ENCODE data around the gene RAD51B.

RAD51B gene

DNA sequence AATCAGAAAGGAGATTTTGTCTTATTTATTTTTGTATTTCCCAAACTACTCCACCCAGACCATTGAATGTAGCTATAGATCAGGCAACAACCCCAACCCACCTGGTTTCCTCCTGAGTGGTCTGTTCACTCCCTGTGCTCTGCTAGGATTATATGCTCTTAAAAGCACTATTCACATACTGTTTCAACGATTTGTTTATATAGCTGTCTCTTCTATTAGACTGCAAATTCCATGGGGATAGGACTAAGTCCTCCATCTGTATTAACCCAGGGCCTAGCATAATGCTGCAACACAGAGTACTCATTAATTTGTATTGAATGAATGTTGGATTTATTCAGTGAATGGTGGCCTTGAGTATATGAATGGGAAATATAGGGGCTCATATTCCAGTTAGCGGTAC lies 307.6 kb downstream of the RAD51B start:
- TF ChIP-seq, protein P1, sequence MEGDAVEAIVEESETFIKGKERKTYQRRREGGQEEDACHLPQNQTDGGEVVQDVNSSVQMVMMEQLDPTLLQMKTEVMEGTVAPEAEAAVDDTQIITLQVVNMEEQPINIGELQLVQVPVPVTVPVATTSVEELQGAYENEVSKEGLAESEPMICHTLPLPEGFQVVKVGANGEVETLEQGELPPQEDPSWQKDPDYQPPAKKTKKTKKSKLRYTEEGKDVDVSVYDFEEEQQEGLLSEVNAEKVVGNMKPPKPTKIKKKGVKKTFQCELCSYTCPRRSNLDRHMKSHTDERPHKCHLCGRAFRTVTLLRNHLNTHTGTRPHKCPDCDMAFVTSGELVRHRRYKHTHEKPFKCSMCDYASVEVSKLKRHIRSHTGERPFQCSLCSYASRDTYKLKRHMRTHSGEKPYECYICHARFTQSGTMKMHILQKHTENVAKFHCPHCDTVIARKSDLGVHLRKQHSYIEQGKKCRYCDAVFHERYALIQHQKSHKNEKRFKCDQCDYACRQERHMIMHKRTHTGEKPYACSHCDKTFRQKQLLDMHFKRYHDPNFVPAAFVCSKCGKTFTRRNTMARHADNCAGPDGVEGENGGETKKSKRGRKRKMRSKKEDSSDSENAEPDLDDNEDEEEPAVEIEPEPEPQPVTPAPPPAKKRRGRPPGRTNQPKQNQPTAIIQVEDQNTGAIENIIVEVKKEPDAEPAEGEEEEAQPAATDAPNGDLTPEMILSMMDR (IDR thresholded peaks at IDR 0.05; ENCODE audit: low read depth, low read length) = no peak
- no peak overlapping the region for H3K4me3 ChIP-seq (ENCODE audit: low read depth, low read length)

DNA sequence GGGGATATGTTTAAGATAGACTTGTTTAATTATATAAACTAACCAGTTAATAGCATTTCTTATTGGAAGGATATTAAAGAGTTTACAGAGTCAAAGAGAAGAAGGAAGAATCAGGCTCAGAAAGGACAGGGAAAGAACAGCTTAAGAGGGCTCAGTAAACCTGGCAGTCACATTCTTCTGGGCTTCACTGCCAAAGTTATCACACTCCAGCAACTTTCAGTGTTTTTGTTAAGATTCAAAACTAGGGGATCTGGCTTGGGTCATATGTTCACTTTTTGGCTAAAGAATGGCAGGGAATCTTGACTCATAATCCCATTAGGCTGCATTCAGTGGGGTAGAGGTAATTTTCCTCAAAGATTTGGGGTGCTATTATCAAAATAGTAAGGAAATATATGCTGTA lies 312.3 kb downstream of the RAD51B start:
- no peak overlapping the region for H3K4me3 ChIP-seq (ENCODE audit: low read depth, low read length)
- TF ChIP-seq, protein P1 (IDR thresholded peaks at IDR 0.05; ENCODE audit: low read depth, low read length) = no peak

DNA sequence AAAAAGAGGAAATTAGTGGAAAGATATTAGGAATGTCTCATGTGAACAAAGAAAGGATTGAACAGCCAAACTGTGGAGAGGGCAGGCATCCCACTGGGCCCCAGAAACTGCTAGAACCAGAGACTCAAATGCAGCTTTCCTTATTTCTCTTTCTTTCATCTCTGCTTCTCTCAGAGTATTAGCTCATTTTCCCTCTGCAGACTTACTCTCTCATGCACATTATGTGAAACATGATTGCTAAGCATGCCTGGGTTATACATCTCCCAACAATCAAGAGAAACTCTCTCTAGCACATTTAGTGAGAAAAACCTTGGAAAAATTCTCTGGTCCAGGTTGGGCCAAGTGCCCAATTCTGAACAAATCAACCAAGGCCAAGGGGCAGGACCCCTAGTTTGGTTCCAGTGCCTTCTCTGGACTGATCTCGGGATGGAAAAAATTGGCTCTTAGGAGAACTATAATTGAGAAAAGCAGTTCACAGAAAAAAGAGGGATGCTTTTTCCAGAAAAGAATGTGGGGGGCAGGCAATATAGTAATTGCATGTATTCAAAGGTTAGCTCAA lies 313.1 kb downstream of the RAD51B start:
- TF ChIP-seq, protein P1 (IDR thresholded peaks at IDR 0.05; ENCODE audit: low read depth, low read length) = no peak

DNA sequence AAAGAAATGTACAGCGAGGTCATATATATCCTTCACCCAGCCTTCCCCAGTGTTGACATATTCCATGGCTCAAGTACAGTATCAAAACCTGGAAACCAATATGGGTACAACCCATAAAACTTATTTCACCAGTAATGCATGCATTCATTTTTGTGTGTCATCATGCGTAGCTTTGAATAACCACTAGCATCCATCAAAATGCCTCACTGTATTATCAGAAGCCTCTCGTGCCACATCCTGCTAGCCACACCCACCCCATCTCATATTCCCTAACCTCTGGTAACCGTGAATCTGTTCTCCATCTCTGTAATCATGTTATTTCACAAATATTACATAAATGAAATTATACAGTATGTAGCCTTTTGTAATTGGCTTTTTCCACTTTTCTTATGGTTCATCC lies 314.3 kb downstream of the RAD51B start:
- H3K4me3 ChIP-seq (ENCODE audit: low read depth, low read length) = no peak overlapping the region
- TF ChIP-seq, protein P1 (IDR thresholded peaks at IDR 0.05; ENCODE audit: low read depth, low read length) = no peak

More for the DNA sequence above, 313.1 kb downstream of the RAD51B start:
- no peak overlapping the region for H3K4me3 ChIP-seq (ENCODE audit: low read depth, low read length)

DNA sequence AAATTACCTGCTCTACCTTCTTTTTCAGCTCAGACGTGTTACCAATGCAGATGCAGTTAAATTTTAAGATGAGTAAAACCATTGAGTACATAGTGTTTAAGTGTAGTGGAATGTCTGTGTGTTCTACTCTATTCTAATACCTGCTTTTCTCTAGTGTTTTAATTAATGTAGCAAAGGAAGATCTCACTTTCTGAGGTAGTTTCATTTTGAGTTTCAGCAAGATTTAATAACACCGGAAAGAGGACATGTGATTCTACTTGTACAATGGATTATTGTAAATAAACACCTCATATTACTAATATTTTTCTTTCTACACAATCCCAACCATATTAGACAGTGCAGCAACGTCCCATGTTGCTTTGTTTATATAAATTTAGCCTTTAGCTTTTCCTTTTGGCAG lies 315.4 kb downstream of the RAD51B start:
- H3K4me3 ChIP-seq (ENCODE audit: low read depth, low read length) = no peak overlapping the region
- TF ChIP-seq, protein P1 (IDR thresholded peaks at IDR 0.05; ENCODE audit: low read depth, low read length) = no peak

DNA sequence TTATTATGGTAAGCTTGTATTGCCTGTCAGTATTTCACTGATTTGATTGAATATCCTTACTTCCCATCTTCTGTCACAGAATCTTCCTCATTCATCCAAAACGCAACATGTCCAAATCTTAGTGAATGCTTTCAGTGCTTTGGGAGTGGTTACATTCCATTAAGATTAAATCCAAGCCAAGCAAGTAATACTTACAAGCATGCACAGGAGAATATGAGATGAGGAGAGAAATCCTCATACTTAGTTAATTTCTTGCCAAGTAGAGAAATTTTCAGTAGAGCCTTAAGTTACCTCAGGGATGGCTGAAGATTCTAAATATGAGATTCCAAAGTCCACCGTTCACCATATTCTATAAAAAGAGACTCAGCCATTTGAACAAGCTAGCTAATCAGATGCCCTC lies 316.0 kb downstream of the RAD51B start:
- TF ChIP-seq, protein P1 (IDR thresholded peaks at IDR 0.05; ENCODE audit: low read depth, low read length) = no peak
- no peak overlapping the region for H3K4me3 ChIP-seq (ENCODE audit: low read depth, low read length)

DNA sequence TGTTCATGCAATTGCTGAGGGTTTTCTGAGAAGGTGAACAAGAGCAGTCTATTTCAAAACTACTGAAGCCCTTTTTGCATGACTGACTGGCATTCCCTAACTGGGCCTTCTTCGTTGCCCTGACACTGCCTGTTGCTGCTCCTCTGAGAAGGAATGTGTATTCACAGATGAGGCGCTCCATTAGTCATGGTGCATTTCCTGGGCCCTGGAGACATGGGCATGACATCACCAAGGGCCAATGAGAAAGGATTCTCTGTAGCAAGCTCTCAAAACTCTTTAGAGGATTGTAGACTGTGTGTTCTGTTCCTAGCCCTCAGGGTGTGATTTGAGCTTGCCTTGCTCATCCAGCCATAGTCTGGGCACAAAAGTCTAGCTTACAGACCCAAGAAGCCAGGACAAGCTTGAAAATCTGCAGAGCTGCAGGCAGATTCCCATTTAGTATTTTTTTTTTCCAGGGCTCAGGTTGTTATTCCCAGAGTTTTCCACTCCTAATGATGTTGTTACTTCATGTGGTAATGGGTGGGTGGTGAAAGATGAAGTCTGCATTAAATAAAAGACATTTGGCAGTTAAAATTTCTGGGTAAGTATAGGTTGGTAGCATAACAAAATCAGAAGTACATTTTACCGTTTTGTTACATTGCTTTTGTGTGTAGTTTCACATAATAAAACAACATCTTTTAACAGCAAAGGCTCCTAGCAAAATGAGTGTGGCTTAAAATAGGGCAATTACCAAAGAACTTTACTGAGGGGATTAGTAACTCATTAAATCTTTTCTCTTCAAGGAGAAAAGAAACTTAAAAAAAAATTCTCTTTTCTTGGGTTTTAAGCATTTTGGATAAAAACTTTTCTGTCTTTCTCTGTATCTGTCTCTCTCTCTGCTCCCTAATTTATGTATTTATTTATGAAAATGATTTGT lies 318.4 kb downstream of the RAD51B start:
- TF ChIP-seq, protein P1 (IDR thresholded peaks at IDR 0.05; ENCODE audit: low read depth, low read length) = no peak
- no peak overlapping the region for H3K4me3 ChIP-seq (ENCODE audit: low read depth, low read length)
